SK-N-SH treated with all-trans-retinoic acid at 6 μM for 48 hours (cell line): ENCODE data around the gene GALNT13.

Source experiments
- ATAC-seq: fragments of 200-7000 bp; cut with Tn5 transposase; 3 replicates; pipeline ENCODE4 v1.9.1; 2020; ENCODE audit warnings: mild to moderate bottlenecking, moderate library complexity
- ARNTL ChIP-seq: fragments of 450-650 bp; formaldehyde crosslinking; IDR thresholded peaks from 2 replicates; pipeline ENCODE4 v1.5.0; 2020; ENCODE audit warnings: low read depth, mild to moderate bottlenecking, moderate library complexity, borderline replicate concordance
- BACH2 ChIP-seq: fragments of 250-450 bp; sonication (Bioruptor Pico); IDR thresholded peaks from 2 replicates; pipeline ENCODE4 v1.9.0; 2021; ENCODE audit warnings: mild to moderate bottlenecking, borderline replicate concordance
- CREB5 ChIP-seq: fragments of 250-450 bp; sonication (Bioruptor Pico); IDR thresholded peaks from 2 replicates; pipeline ENCODE4 v1.5.1; 2020; ENCODE audit warnings: low read depth, mild to moderate bottlenecking, moderate library complexity
- CSDC2 ChIP-seq: fragments of 250-450 bp; sonication (Bioruptor Pico); IDR thresholded peaks from 2 replicates; pipeline ENCODE4 v1.5.0; 2020; ENCODE audit warnings: mild to moderate bottlenecking, moderate library complexity
- CSRNP3 ChIP-seq: fragments of 250-450 bp; sonication (Bioruptor Pico); IDR thresholded peaks from 2 replicates; pipeline ENCODE4 v1.5.1; 2021; ENCODE audit warnings: mild to moderate bottlenecking, moderate library complexity
- GLIS3 ChIP-seq: fragments of 250-450 bp; sonication (Bioruptor Pico); IDR thresholded peaks from 2 replicates; pipeline ENCODE4 v1.5.0; 2020; ENCODE audit warnings: mild to moderate bottlenecking, moderate library complexity
- ISL1 ChIP-seq: fragments of 250-450 bp; sonication (Bioruptor Pico); IDR thresholded peaks from 2 replicates; pipeline ENCODE4 v2.1.2; 2022; ENCODE audit warnings: mild to moderate bottlenecking, moderate library complexity
- PATZ1 ChIP-seq: fragments of 250-450 bp; sonication (Bioruptor Pico); IDR thresholded peaks from 2 replicates; pipeline ENCODE4 v1.8.0; 2020; ENCODE audit warnings: mild to moderate bottlenecking, moderate library complexity, borderline replicate concordance
- POU6F1 ChIP-seq: fragments of 250-450 bp; sonication (Bioruptor Pico); IDR thresholded peaks from 2 replicates; pipeline ENCODE4 v1.8.0; 2021; ENCODE audit warnings: low read depth, mild to moderate bottlenecking, moderate library complexity, borderline replicate concordance
- PPARA ChIP-seq: fragments of 250-450 bp; sonication (Bioruptor Pico); IDR thresholded peaks from 2 replicates; pipeline ENCODE4 v1.5.0; 2020; ENCODE audit warnings: mild to moderate bottlenecking, borderline replicate concordance
- RARB ChIP-seq: fragments of 250-450 bp; sonication (Bioruptor Pico); IDR thresholded peaks from 2 replicates; pipeline ENCODE4 v1.8.0; 2021; ENCODE audit warnings: mild to moderate bottlenecking, moderate library complexity
- SNAI2 ChIP-seq: fragments of 250-450 bp; sonication (Bioruptor Pico); IDR thresholded peaks from 2 replicates; pipeline ENCODE4 v1.5.0; 2020; ENCODE audit warnings: mild to moderate bottlenecking, moderate library complexity
- TCF4 ChIP-seq: fragments of 250-450 bp; sonication (Bioruptor Pico); IDR thresholded peaks from 2 replicates; pipeline ENCODE4 v1.8.0; 2021; ENCODE audit warnings: mild to moderate bottlenecking, moderate library complexity, borderline replicate concordance
- TOX ChIP-seq: fragments of 250-450 bp; sonication (Bioruptor Pico); IDR thresholded peaks from 2 replicates; pipeline ENCODE4 v1.8.0; 2021; ENCODE audit warnings: mild to moderate bottlenecking, moderate library complexity, borderline replicate concordance
- TSHZ2 ChIP-seq: fragments of 250-450 bp; sonication (Bioruptor Pico); IDR thresholded peaks from 2 replicates; pipeline ENCODE4 v1.5.0; 2020; ENCODE audit warnings: mild to moderate bottlenecking, moderate library complexity
- ZC3H10 ChIP-seq: fragments of 250-450 bp; sonication (Bioruptor Pico); IDR thresholded peaks from 2 replicates; pipeline ENCODE4 v1.5.1; 2021; ENCODE audit warnings: mild to moderate bottlenecking, moderate library complexity
- ZFP3 ChIP-seq: fragments of 250-450 bp; sonication (Bioruptor Pico); IDR thresholded peaks from 2 replicates; pipeline ENCODE4 v1.5.0; 2020; ENCODE audit warnings: mild to moderate bottlenecking, moderate library complexity
- ZFP30 ChIP-seq: fragments of 450-650 bp; formaldehyde crosslinking; IDR thresholded peaks from 2 replicates; pipeline ENCODE4 v1.5.0; 2022; ENCODE audit warnings: mild to moderate bottlenecking, moderate library complexity
- ZNF70 ChIP-seq: fragments of 450-650 bp; formaldehyde crosslinking; IDR thresholded peaks from 2 replicates; pipeline ENCODE4 v1.5.0; 2020; ENCODE audit warnings: mild to moderate bottlenecking, moderate library complexity
- ZNF8 ChIP-seq: fragments of 450-650 bp; formaldehyde crosslinking; IDR thresholded peaks from 2 replicates; pipeline ENCODE4 v1.5.0; 2020; ENCODE audit warnings: mild to moderate bottlenecking, moderate library complexity

The GALNT13 gene

GRCh38 chr2:154455866-154456265 lies 584.1 kb downstream of the GALNT13 start (continued):
- TF ChIP-seq TCF4 (CRISPR knock-in tag): no peak
- no peak for TF ChIP-seq TSHZ2 (CRISPR knock-in tag)
- no peak for TF ChIP-seq BACH2
- no peak for TF ChIP-seq ZFP30 (CRISPR knock-in tag)
- TF ChIP-seq ISL1 (CRISPR knock-in tag): no peak
- no peak for TF ChIP-seq GLIS3 (CRISPR knock-in tag)

GRCh38 chr2:154457286-154457685 lies 585.6 kb downstream of the GALNT13 start:
- TF ChIP-seq GLIS3 (CRISPR knock-in tag) (no peak), POU6F1 (CRISPR knock-in tag) (no peak), CSRNP3 (CRISPR knock-in tag) (no peak), CSDC2 (no peak), ZFP30 (CRISPR knock-in tag) (no peak), PATZ1 (CRISPR knock-in tag) (no peak), TCF4 (CRISPR knock-in tag) (no peak), PPARA (CRISPR knock-in tag) (no peak), ZFP3 (CRISPR knock-in tag) (no peak), ZNF70 (no peak), RARB (CRISPR knock-in tag) (no peak), SNAI2 (CRISPR knock-in tag) (no peak), ZC3H10 (no peak), ARNTL (CRISPR knock-in tag) (no peak), ISL1 (CRISPR knock-in tag) (no peak), CREB5 (no peak), TSHZ2 (CRISPR knock-in tag) (no peak)

GRCh38 chr2:154459286-154459685 lies 587.6 kb downstream of the GALNT13 start:
- no peak for ATAC-seq
- TF ChIP-seq BACH2 (no peak), CSDC2 (no peak), ARNTL (CRISPR knock-in tag) (no peak), SNAI2 (CRISPR knock-in tag) (0 out of 2 replicates have a peak, but pooled peaks have one; percentile 21), ZNF70 (peak; percentile 72), GLIS3 (CRISPR knock-in tag) (no peak), TCF4 (CRISPR knock-in tag) (peak; percentile 71), TOX (no peak), ZNF8 (no peak), ZFP3 (CRISPR knock-in tag) (no peak), PPARA (CRISPR knock-in tag) (no peak), PATZ1 (CRISPR knock-in tag) (no peak), CREB5 (no peak), ZC3H10 (no peak), RARB (CRISPR knock-in tag) (no peak)

More at GRCh38 chr2:154457286-154457685, 585.6 kb downstream of the GALNT13 start:
- ATAC-seq: no peak
